ENCODE measurements around the gene CFAP65.

- TF ChIP-seq CTCF (IDR thresholded peaks at IDR 0.05) = no peak
- TF ChIP-seq POLR2A (IDR thresholded peaks at IDR 0.05) = no peak
Observed at GRCh38 chr2:219054956-219055903, 13.9 kb upstream of the CFAP65 start.
